ENCODE measurements around the gene BIRC5. TPM values are rescaled to one million over a fixed set of nuclear protein-coding genes. Genes with fewer than 3 reads are reported as not detected.

Gene BIRC5
- total RNA-seq, 1 donor: 31.8 TPM

DNA sequence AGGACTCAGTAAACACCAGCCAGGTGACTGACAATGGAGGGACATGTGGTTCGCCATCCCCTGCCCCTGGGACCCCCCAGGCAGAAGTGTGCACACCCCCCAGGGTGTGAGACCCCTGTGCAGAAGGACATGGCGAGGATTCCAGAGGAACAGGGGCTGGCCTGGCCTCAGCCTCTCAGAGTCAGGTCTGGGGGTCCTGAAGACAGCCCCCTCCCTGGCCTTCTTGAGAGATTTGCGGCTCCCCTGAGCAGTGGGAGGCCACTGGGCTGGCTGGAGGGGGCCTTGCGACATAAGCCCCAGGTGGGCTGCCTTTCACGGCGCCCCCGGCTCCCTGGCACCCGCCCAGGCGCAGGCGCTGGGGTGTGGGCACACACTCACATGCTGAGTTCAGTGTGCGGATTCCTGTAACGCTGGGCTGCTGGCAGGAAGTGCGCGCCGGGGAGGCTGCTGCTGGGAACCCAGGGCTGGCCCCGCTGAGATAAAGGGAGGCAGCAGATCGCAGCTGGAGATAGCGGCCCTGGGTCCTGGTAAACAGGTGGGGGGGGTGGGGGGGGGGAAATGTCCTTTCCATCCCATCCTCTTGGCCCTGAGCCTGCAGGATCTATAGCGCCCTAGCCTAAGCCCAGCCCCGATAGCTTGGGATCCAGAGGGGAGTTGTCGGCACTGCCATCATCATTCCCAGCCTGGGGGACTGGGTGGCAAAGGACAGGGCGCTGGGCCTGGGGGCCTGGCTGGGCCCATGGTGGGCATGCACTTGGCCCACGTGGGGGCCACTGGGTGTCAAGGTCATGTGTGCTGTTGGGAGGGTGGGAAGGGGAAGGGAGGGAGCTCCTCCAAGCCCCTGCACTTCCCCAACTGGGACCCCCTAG, 44.5 kb downstream of the BIRC5 start:
- TF ChIP-seq, protein P1, sequence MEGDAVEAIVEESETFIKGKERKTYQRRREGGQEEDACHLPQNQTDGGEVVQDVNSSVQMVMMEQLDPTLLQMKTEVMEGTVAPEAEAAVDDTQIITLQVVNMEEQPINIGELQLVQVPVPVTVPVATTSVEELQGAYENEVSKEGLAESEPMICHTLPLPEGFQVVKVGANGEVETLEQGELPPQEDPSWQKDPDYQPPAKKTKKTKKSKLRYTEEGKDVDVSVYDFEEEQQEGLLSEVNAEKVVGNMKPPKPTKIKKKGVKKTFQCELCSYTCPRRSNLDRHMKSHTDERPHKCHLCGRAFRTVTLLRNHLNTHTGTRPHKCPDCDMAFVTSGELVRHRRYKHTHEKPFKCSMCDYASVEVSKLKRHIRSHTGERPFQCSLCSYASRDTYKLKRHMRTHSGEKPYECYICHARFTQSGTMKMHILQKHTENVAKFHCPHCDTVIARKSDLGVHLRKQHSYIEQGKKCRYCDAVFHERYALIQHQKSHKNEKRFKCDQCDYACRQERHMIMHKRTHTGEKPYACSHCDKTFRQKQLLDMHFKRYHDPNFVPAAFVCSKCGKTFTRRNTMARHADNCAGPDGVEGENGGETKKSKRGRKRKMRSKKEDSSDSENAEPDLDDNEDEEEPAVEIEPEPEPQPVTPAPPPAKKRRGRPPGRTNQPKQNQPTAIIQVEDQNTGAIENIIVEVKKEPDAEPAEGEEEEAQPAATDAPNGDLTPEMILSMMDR (IDR thresholded peaks at IDR 0.05; ENCODE audit: insufficient read depth, low read length): no peak
- H3K4me3 ChIP-seq (ENCODE audit: low read depth, low read length): no peak overlapping the region
- DNase-seq (ENCODE audit: low read depth): no peak

DNA sequence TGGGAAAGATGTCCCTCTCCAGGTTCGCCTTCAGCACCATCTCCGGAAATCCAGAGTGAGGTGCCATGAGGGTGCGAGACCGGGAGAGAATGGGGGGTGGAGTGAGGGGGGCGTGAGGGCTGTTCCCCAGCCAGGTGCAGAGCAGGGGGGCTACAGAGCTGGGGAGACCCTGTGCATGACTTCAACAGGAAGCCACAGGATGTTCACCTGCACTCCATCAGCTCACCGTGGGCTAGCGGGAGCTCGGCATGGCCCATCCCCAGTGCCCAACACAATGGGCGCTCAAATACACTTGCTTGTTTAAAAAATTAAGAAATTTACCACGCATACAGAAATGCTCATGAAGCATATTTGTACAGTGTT, 45.1 kb downstream of the BIRC5 start:
- DNase-seq (ENCODE audit: low read depth): no peak
- TF ChIP-seq, protein P1 (IDR thresholded peaks at IDR 0.05; ENCODE audit: insufficient read depth, low read length): no peak
- no peak overlapping the region for H3K4me3 ChIP-seq (ENCODE audit: low read depth, low read length)

DNA sequence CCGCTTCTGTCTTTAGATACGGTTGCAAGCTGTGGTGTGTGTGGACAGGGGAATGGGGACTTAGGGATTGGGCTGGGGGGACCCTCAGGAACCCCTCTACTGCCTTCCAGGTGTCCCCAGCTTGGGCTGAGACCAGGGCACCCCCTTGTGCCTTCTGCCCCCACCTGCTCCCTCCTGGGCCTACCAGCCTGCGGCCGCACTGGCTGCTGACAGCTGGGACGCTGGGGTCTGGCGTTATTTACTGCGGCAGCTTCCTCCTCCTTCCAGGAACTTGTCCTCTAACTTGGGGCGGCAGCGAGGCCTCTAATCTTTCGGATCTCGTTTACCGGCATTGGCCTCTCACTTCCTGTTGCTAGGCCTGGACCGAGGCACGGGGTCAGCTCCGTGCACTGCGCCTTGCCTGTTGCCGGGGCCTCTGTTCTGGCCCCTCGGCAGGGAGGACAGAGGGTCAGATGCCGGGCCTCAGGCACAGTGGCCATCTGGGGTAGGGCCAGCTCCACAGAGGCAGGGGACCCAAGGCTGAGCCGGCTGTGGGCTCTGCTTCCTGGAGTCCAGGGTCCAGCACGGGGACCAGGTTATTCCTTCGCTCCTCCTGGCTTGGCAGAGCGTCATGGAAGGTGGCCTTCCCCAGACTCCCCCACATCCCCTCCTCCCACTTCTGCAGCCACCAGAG, 49.1 kb downstream of the BIRC5 start:
- no peak overlapping the region for H3K4me3 ChIP-seq (ENCODE audit: low read depth, low read length)
- TF ChIP-seq, protein P1 (IDR thresholded peaks at IDR 0.05; ENCODE audit: insufficient read depth, low read length): no peak
- no peak for DNase-seq (ENCODE audit: low read depth)

DNA sequence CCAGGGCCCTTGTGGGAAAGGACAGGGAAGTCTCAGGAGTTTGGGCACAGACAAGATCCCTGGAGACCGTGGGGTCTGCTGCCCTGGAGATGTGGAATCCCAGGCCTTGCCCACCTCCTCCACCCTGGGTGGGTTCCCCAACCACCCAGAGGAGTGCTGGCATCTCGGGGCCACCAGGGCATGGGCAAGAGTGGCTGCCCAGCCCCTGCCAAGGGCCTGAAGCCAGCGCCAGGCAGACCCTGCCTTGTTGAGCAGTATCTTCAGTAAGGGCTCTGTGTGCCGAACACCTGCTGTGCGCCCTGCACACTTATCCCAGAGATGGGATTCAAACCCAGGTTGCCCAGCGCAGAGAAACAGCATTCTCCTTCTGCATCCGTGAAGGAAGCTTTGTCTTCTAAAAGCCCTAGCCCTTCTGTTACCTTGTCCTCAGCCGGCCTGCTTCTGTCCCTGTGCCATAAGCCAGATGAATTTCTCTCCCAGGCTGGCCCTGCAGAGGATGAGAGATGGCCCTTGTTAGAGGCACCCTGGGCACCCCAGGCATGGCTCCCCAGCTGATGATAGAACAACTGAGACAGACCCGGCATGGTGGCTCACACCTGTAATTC, 49.8 kb downstream of the BIRC5 start:
- TF ChIP-seq, protein P1 (IDR thresholded peaks at IDR 0.05; ENCODE audit: insufficient read depth, low read length): no peak
- DNase-seq (ENCODE audit: low read depth): no peak

DNA sequence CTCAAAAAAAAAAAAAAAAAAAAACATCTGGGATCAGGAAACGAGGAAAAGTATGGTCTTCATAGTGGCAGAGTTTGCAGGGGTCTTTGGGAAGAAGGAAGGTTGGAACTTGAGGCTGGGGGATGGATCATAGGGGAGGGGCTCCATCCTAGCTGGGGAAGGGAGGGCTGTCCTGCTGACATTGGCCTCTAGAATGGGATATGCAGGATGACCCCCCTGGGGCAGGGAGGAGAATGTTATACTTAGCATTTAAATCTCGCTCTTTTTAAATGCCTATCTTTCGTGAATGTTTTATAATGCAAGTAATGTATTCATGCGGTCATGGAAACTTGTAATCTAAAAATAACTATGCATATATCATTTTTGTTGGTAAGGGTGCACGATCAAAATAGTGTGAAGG, 50.5 kb downstream of the BIRC5 start:
- no peak for DNase-seq (ENCODE audit: low read depth)
- TF ChIP-seq, protein P1 (IDR thresholded peaks at IDR 0.05; ENCODE audit: insufficient read depth, low read length): no peak
- H3K4me3 ChIP-seq (ENCODE audit: low read depth, low read length): no peak overlapping the region

More for the DNA sequence above, 49.8 kb downstream of the BIRC5 start:
- no peak overlapping the region for H3K4me3 ChIP-seq (ENCODE audit: low read depth, low read length)

DNA sequence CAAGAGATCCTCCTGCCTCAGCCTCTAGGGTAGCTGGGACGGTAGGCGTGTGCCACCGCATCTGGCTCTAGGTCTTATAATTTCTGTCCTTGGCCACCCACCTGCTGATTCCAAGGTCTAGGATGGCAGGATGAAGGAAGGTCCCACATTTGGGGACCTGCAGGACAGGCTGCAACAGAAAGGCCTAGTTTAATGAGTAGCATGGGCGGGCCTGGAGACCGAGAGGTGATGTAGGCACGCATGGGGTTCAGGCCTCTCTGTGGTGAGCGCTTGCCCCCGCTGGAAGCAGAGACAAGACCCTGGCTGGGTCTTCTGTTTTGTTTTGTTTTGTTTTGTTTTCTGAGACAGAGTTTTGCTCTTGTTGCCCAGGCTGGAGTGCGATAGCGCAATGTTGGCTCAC, 51.1 kb downstream of the BIRC5 start:
- no peak for DNase-seq (ENCODE audit: low read depth)
- no peak overlapping the region for H3K4me3 ChIP-seq (ENCODE audit: low read depth, low read length)
- TF ChIP-seq, protein P1 (IDR thresholded peaks at IDR 0.05; ENCODE audit: insufficient read depth, low read length): no peak

Measured in fibroblast of the aortic adventitia (primary cell).